ENCODE results near the gene SORCS2.

DNA sequence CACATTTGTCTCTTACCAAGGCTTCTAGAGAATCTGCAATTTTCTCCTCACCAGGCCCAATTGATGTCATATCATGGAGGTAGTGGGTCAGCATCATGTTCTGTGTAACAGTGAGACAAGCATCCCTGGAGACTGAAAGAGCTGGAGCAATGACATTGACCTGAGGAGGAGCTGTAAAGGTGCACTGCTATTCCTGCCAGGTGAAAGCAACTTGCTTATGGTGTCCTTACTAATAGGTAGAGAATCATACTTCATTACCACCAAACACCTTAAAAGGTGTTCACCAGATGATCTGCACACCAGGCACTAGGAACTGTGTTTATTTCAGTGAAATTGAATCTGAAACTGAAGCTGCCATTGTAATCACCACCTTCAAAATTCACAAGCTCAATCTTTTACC lies 558.6 kb downstream of the SORCS2 start:
- TF ChIP-seq EZH2 (IDR thresholded peaks at IDR 0.05; ENCODE audit: low read depth, low read length, severe bottlenecking), result no peak
- TF ChIP-seq, protein P1, sequence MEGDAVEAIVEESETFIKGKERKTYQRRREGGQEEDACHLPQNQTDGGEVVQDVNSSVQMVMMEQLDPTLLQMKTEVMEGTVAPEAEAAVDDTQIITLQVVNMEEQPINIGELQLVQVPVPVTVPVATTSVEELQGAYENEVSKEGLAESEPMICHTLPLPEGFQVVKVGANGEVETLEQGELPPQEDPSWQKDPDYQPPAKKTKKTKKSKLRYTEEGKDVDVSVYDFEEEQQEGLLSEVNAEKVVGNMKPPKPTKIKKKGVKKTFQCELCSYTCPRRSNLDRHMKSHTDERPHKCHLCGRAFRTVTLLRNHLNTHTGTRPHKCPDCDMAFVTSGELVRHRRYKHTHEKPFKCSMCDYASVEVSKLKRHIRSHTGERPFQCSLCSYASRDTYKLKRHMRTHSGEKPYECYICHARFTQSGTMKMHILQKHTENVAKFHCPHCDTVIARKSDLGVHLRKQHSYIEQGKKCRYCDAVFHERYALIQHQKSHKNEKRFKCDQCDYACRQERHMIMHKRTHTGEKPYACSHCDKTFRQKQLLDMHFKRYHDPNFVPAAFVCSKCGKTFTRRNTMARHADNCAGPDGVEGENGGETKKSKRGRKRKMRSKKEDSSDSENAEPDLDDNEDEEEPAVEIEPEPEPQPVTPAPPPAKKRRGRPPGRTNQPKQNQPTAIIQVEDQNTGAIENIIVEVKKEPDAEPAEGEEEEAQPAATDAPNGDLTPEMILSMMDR (IDR thresholded peaks at IDR 0.05; ENCODE audit: control extremely low read depth in 1 of 3, insufficient read depth in 1 of 3, low read depth in 1 of 3, low read length in 3 of 3), result no peak
- TF ChIP-seq TCF12 (IDR thresholded peaks at IDR 0.05; ENCODE audit: low read depth, low read length), result no peak
